Osteocyte (in vitro differentiated cells): Measurements from ENCODE around the gene CES4A. TPM values are rescaled to one million over a fixed set of nuclear protein-coding genes. Genes with fewer than 3 reads are reported as not detected.
A peak's percentile ranks its signal among the peaks of the same experiment; 100 is the strongest.

ENCODE experiments used
- DNase-seq: peaks from one replicate; pipeline ENCODE4 v3.0.0; 2021; ENCODE audit warnings: mixed read lengths; ENCODE audit not compliant: unreplicated experiment; ENCODE audit errors: extremely low spot score
- H3K27ac Mint-ChIP-seq: one replicate; pipeline ENCODE4 v1.8.0; 2021; ENCODE audit warnings: mild to moderate bottlenecking, mixed read lengths; ENCODE audit not compliant: unreplicated experiment
- H3K27me3 Mint-ChIP-seq: one replicate; pipeline ENCODE4 v1.8.0; 2021; ENCODE audit warnings: mixed read lengths; ENCODE audit not compliant: unreplicated experiment
- H3K36me3 Mint-ChIP-seq: one replicate; pipeline ENCODE4 v1.8.0; 2021; ENCODE audit warnings: mixed read lengths; ENCODE audit not compliant: unreplicated experiment
- H3K4me1 Mint-ChIP-seq: one replicate; pipeline ENCODE4 v1.8.0; 2021; ENCODE audit warnings: mixed read lengths; ENCODE audit not compliant: unreplicated experiment
- H3K4me3 Mint-ChIP-seq: one replicate; pipeline ENCODE4 v1.8.0; 2021; ENCODE audit warnings: mild to moderate bottlenecking, moderate library complexity, mixed read lengths; ENCODE audit not compliant: unreplicated experiment
- H3K9me3 Mint-ChIP-seq: one replicate; pipeline ENCODE4 v1.8.0; 2021; ENCODE audit warnings: mixed read lengths; ENCODE audit not compliant: unreplicated experiment
- total RNA-seq: library from RNA; stranded (reverse); gene quantifications from 2 replicates; pipeline ENCODE4 v1.2.1, GENCODE V29; 2021
- TF ChIP-seq, protein P1 (sequence below): fragments of 200-600 bp; sonication (generic); IDR thresholded peaks from 2 replicates; pipeline ENCODE4 v1.5.0; 2021; ENCODE audit warnings: antibody characterized with exemption, mild to moderate bottlenecking, moderate library complexity

CES4A gene
- total RNA-seq, 1 donor from 2014 or later: 3.8 TPM

DNA sequence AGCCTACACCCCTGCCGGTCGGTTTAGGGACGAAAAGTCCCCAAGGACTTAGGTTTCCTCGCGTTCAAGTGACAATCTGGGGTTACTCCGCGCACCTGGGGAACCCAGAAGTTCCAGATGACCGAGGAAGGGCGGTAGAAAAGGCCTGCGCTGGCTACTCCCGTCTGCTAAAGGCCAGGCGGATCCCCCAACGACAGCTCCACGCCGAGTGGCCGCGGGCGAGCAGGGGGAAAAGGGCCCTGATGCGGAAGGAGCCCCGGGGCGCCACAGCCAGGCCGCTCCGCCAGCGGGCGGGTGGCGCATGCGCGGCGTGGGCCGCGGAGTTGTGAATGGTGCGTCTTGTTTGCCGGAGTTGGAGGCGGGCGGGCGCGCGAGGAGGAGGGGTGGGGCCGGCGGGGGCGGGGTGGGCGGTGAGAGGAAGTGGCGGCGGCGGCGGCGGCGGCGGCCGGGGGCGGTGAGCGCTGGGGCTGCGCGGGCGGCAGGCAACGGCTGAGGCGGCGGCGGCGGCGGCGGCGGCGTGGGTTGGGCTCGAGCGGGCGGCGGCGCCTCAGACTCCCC is 40.4 kb downstream of the CES4A start, which contains the start of gene CBFB:
TSS of gene CBFB (plus strand) at position 454 of the 558 bp plus-strand sequence. CDS start 259 bp downstream, outside the sequence.
- H3K27me3 Mint-ChIP-seq: no peaks in the 10 kb centered on the region
- DNase-seq: peak; percentile 97
- peak within 1 kb of the TSS; percentile 95 for H3K27ac Mint-ChIP-seq
- H3K4me3 Mint-ChIP-seq: peak within 1 kb of the TSS; percentile 88
- peaks cover 30% of the 10 kb centered on the region for H3K4me1 Mint-ChIP-seq
- peaks cover 3% of the 10 kb centered on the region for H3K36me3 Mint-ChIP-seq
- TF ChIP-seq, protein P1, sequence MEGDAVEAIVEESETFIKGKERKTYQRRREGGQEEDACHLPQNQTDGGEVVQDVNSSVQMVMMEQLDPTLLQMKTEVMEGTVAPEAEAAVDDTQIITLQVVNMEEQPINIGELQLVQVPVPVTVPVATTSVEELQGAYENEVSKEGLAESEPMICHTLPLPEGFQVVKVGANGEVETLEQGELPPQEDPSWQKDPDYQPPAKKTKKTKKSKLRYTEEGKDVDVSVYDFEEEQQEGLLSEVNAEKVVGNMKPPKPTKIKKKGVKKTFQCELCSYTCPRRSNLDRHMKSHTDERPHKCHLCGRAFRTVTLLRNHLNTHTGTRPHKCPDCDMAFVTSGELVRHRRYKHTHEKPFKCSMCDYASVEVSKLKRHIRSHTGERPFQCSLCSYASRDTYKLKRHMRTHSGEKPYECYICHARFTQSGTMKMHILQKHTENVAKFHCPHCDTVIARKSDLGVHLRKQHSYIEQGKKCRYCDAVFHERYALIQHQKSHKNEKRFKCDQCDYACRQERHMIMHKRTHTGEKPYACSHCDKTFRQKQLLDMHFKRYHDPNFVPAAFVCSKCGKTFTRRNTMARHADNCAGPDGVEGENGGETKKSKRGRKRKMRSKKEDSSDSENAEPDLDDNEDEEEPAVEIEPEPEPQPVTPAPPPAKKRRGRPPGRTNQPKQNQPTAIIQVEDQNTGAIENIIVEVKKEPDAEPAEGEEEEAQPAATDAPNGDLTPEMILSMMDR: no peak
- no peaks in the 10 kb centered on the region for H3K9me3 Mint-ChIP-seq

- Mint-ChIP-seq H3K27me3 (no peaks in the 10 kb centered on the region), H3K9me3 (no peaks in the 10 kb centered on the region), H3K27ac (peak overlapping the region; percentile 95), H3K4me1 (peaks cover 32% of the 10 kb centered on the region), H3K4me3 (peak overlapping the region; percentile 88), H3K36me3 (peaks cover 6% of the 10 kb centered on the region)
- peak; percentile 87 for DNase-seq
- TF ChIP-seq, protein P1: no peak
Measured at GRCh38 chr16:67029254-67030096, 41.1 kb downstream of the CES4A start.

DNA sequence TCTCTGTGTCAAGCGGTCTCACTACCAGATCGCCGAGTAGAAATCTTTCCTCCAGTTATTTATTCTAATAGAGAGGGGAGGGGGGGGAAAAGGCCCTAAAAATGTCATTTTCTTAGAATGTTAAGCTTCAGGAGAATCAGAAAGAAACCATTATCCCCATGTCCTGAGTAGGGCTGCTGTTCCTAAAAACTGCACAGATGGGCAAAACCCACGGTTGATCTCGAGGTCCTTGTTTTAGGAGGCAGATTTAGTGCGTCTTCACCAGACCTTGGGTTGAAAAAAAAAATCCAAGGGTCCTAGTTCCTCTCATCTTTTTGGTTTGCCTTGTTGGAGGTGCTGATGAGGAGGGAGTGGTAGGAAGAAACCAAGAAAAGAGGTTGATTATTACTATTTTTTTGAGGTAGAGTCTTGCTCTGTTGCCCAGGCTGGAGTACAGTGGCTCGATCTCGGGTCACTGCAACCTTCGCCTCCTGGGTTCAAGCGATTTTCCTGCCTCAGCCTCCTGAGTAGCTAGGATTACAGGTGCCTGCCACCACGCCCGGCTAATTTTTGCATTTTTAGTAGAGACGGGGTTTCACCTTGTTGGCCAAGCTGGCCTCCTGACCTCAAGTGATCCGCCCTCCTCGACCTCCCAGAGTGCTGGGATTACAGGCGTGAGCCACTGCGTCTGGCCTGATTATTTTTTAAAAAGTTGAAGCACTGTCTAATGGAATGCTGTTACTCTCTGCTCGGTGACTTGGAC is 42.0 kb downstream of the CES4A start:
- Mint-ChIP-seq H3K27ac (peak overlapping the region; percentile 95), H3K27me3 (no peaks in the 10 kb centered on the region), H3K4me1 (peaks cover 37% of the 10 kb centered on the region), H3K36me3 (peaks cover 7% of the 10 kb centered on the region), H3K9me3 (no peaks in the 10 kb centered on the region), H3K4me3 (peak overlapping the region; percentile 88)
- no peak for DNase-seq
- TF ChIP-seq, protein P1: no peak

DNA sequence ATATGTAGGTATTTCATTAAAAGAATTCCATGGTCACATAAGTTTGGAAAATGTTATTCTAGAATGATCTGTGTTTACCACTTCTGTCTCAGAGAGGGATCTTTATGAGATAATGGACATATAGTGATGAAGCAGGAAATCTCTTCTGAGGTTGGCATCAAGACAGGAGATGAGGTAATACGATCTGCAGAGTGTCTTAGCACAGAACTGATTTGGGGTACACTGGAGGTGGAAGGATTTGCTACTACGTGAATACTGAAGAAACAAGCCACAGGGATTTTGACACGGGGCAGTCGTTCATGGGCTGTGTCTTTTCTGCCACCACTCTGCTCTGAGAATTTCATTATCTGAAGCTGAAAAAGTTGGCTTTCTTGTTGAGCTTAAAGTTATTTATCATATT is 46.1 kb downstream of the CES4A start:
- Mint-ChIP-seq H3K27ac (peak overlapping the region; percentile 56), H3K36me3 (peaks cover 11% of the 10 kb centered on the region), H3K4me1 (peaks cover 43% of the 10 kb centered on the region), H3K4me3 (no peak overlapping the region), H3K9me3 (no peaks in the 10 kb centered on the region), H3K27me3 (no peaks in the 10 kb centered on the region)
- DNase-seq: no peak
- TF ChIP-seq, protein P1: no peak
